HG03558 (cell line): ENCODE data around the gene GNAT1.

Source experiments
- ATAC-seq: cut with Tn5 transposase; IDR thresholded peaks from one replicate; pipeline ENCODE4 v1.9.1; 2021; ENCODE audit warnings: moderate number of reproducible peaks; ENCODE audit not compliant: unreplicated experiment; ENCODE audit errors: extremely low read depth

Gene GNAT1

DNA sequence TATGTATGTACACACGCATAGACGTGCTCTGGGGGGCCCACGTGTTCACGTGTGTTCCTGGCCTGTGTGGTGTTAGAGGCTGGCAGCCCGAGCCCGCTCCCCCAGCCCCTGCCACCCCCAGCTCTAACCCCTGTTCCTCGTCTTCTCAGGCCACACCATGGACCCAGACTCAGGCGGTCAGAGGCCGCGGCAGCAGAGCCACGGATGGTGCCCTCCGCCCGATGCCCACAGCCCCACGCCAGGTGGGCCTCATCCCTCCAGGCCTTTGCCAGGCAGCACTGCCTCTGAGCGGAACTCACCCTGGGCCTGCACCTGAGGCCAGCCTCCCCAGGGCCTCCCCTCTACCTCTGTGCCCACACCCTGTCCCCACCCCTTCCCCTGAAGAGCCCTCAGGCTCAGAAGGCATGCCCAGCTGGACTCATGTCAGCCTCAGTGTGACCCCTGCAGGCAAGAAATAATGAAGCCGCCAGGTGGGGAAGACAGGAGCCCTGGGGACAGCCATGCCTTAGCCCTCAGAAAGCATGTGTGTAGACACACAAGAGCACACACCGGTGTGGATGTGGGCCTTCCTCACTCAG is 16.4 kb upstream of the GNAT1 start:
- ATAC-seq: no peak

DNA sequence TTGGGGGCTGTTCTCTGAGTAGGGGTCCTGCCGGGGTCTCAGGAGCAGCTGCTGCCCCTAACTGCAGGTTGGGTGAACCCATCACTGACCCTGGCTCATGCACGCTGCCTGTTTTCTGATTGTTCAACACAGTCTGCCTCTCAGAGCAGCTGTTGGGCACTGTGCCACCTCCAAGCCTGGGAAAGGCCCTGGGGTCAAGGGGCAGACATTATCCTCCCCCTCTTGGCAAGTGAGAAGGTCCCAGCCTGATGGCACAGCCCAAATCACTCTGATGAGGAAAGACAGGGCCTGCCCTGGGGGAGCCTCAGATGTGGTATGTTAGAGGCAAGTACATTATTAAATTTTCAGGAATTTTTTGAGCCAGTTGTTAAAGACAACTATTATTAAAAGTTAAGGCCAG is 14.1 kb upstream of the GNAT1 start:
- ATAC-seq: no peak

DNA sequence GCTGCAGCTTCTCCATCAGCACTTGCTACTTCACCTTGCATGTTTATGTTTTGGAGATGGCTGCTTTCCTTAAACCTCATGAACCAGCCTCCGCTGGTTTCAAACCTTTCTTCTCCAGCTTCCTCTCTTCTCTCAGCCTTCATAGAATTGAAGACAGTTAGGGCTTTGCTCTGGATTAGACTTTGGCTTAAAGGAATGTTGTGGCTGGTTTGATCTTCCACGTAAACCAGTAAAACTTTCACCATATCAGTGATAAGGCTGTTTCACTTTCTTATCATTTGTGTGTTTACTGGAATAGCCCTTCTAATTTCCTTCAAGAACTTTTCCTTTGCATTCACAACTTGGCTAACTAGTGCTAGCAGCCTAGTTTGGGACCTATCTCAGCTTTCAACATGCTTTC is 11.7 kb upstream of the GNAT1 start:
- ATAC-seq: no peak

DNA sequence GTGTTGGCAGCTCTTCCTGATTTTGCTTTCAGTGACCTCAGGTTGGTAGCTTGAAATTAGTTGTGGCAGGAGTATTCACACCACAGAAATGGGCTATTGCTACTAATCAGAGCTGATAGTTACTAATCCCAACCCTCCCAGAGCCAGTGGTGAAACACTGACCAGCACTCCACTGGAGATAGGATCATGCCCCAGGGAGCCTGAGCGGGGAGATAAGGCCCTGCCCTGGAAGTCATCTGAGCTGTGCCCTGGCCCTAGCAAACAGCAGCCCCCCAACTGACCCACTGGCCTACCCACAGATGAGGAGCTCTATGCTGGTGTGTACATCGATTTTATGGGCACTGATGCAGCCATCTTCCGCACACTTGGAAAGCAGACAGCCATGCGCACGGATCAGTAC is 9.4 kb upstream of the GNAT1 start:
- ATAC-seq: no peak

DNA sequence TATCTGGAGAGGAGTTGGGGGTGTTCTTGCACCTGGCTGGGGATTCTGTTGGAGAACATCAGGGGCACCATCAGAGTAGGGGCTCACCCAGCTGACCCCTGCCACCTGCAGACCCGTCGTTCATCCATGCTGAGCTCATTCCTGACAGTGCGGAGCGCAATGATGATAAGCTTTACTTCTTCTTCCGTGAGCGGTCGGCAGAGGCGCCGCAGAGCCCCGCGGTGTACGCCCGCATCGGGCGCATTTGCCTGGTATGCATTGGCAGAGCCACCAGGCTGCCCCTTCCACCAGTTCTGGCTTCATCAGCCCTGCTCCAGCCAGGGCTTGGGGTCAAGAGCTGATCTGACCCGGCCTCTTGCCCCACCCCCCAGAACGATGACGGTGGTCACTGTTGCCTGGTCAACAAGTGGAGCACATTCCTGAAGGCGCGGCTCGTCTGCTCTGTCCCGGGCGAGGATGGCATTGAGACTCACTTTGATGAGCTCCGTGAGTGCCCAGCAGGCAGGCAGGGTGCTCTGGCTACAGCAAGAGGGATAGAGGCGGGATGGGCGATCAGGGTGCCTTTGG is 8.8 kb upstream of the GNAT1 start:
- no peak for ATAC-seq

DNA sequence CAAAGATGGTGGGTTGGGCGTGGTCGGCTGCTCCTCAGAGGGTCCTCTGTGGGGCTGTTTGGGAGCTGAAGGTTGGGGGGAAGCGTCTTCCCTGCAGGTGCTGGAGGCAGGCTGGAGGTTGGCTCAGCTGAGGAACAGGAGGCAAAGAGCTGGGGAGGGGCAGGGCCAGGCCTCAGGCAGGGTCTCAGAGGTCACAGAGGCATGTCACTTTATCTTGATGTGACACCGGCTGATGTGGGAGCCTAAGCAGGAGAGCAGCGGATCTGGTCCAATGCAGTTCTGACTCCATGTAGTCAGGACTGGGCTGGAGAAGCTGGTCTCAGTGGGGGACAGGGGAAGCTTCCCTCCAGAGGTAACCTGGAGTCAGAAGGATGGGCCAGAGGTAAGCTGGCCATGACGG is 7.7 kb upstream of the GNAT1 start:
- no peak for ATAC-seq

DNA sequence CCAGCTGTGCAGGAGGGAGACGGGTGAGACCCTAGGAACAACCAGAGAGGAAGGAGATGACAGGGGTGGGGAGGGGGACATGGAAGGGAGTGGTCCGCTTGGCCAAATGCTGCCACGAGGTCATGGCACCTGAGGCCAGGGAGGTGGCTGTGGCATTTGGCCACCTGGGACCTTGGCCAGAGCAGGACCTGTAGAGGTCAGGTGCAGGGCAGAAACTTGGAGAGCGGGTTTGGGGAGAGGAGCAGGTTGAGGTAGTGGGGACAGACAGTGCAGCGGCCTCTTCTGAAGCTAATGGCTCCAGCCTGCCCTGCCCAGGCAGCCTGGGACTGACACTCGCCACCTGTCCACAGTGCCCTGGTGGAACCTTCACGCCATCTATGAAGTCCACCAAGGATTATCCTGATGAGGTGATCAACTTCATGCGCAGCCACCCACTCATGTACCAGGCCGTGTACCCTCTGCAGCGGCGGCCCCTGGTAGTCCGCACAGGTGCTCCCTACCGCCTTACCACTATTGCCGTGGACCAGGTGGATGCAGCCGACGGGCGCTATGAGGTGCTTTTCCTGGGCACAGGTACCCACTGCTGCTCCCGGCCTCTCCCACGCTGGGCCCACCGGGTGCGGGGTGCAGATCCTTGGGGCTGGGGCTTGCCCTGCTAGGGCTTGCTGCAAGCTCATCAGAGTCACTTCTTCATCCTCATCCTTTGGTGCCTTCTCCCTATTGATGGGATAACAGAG is 7.0 kb upstream of the GNAT1 start:
- no peak for ATAC-seq

DNA sequence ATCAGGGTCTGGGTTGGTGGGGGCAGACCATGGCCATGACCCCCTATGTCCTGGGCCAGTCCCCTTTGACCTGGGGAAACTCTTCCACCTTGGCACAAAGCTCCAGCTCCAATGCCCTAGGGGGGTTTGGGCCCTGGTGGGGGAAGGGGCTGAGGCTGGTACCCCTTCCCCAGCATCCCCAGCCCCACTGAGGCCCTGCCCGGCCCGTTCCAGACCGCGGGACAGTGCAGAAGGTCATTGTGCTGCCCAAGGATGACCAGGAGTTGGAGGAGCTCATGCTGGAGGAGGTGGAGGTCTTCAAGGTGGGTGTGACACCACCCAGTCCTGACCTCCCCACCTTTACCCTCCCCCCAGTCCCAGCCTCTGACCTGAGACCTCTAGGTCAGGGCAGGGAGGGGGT is 6.2 kb upstream of the GNAT1 start:
- ATAC-seq: no peak

DNA sequence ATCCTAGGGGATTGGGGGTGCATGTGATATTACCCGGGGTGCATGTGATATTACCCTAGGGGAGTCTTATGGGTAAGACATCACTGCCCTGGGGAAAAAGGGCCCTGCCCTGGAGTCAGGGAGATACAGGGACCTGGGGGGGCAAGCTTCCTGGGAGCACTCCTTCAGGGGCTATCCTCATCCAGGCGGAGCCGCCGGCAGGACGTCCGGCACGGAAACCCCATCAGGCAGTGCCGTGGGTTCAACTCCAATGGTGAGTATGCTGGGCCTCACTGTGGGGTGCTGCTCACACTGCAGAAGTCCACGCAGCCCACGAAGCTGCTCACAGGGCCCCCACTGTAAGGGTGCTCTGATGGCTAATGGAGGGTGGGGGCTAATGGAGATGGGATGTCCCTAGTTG is 5.3 kb upstream of the GNAT1 start:
- ATAC-seq: no peak

DNA sequence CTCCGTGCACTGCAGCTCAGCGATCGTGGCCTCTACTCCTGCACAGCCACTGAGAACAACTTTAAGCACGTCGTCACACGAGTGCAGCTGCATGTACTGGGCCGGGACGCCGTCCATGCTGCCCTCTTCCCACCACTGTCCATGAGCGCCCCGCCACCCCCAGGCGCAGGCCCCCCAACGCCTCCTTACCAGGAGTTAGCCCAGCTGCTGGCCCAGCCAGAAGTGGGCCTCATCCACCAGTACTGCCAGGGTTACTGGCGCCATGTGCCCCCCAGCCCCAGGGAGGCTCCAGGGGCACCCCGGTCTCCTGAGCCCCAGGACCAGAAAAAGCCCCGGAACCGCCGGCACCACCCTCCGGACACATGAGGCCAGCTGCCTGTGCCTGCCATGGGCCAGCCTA is 3.7 kb upstream of the GNAT1 start:
- ATAC-seq: no peak

DNA sequence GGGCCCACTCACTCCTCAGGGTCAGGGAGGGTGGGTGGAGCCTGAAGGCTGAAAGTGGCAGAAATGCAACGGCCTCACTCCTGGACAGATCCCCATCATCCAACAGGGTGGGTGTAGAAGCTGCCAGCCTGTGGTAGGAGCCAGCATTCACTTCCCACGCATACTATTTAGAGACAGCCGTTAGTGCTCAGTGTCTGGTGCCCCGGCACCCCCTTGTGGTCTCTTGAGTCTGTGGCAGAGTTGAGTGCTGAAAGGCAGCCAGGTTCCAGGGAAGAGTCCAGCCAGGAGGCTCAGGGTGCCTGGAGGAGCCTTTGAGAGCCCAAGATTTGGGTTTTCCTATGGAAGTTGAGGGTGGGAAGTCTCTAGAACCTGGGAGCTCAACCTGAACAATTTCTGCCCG is 2.1 kb upstream of the GNAT1 start:
- ATAC-seq: no peak

DNA sequence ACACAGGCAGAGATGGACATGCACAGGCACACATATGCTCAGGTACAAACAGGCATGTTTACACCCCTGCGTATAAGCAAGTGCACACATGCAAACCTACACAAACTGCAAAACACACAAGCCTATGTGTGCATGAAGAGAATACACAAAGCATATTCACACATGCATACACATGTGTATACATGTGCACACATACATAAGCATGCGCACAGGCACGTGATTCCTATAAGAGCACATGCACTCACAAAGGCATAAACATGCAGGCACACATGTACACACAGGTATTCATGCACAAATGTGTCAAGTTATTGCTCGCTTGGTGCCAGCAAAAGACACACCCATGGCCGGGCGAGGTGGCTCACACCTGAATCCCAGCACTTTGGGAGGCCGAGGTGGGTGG is 1.4 kb upstream of the GNAT1 start:
- ATAC-seq: no peak

DNA sequence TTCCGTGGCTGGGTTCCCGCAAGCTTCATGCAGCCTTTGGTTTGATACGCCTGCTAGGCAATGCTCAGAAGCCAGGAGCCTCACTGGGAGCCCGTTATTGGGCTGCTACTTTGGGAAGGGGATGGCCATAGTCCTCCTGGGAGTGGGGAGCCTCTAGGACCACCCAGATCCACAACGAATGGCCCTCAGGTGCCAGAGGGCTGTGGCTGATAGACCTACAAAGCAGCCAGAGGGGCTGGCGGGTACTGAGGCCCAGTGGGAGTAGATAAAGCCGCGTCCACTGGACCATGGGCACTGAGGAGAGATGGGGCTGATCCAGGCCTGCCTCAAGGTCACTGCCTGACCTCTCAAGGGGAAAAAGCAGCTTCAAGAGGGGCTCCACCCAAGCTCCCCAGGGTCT is 714 bp downstream of the GNAT1 start:
- ATAC-seq: no peak

DNA sequence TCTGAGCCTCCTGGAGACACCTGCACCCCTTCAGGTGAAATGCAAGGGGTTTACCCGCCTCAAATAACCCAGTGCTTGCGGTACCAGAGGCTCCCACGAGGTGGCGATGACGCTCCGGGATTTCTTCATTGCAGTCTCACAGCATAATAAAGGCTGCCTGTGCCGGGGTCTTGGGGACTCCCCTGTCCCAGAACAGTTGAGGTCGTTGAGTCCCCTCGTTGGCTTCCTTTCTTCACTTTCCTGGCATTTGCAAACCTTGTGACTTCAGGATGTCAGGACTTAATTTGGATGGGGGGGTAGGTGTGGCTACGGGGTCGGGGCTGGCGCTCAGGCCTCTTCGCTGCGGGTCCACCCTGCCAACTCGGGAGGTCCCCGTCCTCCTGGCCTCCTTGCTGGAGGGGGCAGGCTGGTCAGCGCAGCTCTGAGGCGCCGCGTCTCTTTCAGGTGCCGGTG is 1.3 kb downstream of the GNAT1 start:
- ATAC-seq: no peak

DNA sequence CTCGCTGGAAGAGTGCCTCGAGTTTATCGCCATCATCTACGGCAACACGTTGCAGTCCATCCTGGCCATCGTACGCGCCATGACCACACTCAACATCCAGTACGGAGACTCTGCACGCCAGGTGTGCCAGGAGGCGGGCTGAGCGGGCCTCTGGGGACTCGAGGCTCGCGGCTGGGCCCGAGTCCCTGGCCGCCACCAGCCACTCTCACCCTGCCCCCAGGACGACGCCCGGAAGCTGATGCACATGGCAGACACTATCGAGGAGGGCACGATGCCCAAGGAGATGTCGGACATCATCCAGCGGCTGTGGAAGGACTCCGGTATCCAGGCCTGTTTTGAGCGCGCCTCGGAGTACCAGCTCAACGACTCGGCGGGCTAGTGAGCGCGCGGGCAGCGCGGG is 1.9 kb downstream of the GNAT1 start:
- no peak for ATAC-seq

DNA sequence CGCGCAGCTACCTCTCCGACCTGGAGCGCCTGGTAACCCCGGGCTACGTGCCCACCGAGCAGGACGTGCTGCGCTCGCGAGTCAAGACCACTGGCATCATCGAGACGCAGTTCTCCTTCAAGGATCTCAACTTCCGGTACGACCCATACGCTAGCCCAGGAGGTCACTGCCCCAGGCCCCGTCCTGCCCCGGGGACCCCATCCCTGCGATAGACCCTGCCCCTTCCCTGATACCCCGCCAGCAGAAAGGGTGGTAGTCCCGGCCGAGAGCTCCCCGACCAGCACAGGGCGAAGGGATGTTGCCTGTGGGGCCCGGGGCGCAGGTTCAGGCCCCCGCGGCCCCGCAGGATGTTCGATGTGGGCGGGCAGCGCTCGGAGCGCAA is 2.3 kb downstream of the GNAT1 start:
- no peak for ATAC-seq

DNA sequence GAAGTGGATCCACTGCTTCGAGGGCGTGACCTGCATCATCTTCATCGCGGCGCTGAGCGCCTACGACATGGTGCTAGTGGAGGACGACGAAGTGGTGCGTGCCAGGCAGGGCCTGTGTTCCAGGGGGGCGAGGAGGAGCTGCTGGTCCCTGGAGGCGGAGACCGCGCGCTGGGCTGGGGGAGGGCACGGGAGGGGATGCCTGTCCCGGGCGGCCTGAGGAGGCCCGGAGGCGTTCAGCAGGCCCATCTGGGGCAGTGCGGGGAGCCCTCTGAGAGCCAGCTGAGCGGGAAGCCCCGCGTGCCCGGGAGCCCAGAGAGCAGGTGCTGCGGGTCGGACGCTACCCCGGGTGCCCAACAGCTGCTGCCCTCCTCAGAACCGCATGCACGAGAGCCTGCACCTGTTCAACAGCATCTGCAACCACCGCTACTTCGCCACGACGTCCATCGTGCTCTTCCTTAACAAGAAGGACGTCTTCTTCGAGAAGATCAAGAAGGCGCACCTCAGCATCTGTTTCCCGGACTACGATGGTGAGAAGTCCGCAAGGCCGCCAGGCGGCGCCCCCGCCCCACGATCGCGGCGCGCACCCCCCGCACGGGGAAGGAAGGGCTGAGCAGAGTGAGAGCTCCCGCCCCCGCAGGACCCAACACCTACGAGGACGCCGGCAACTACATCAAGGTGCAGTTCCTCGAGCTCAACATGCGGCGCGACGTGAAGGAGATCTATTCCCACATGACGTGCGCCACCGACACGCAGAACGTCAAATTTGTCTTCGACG is 2.9 kb downstream of the GNAT1 start:
- ATAC-seq: no peak

DNA sequence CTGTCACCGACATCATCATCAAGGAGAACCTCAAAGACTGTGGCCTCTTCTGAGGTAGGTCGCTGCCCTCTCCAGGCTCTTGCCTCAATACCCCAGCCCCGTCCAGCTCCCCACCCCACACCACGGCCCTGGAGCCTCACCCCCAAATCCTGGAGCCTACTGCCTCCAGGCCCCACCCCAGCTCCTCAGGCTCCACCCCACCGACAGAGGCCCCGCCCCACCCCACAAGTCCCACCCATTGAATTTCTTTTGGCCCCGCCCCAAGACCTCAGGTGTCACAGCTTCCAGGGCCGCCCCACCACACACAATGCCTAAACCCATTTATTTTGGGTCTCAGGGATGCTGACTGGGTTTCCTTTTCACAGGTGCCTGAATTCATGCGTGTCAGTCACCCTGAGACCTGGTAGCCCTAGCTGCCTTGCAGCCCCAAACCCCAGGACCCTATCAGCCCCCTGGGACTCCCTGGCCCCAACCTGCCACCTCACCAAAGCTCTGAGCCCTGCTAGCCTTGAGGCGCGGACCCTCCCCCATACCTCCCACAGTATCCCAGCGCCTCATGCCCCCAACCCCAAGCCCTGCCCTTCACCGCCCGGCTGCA is 3.6 kb downstream of the GNAT1 start:
- ATAC-seq: no peak

DNA sequence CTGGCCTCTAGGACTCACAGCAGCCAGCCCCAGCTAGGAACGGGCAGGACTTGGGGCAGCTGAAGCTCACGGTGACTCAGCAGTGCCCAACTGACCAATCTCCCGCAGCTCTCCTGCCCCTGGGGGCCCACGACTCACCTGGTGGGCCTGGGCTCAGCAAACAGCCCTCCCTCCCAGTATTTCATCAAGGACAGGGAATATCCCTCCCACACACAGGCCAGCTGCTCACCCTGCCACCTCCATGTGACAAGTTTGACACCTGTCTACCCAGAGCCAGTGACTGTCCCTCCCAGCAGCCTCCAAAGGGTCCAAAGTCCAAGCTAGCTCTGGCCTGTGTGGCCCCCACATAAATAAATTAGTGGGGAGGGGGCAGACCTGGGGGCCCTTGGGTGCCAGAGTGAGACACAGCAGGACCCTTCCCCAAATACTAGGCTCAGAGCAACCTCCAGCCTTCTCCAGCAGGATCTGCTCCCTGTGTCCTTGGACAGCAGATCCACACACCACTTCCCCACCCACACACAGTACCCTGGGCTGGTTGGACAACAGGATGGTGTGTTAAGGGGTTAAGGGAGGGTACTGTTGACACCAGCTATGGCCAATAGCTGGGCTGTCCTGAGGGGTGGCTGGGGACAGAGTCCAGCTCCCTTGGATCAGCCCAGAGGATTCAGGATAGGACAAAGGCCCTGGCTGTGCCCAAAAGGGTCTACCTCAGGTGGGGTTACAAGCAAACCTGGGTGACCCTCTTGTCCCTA is 4.3 kb downstream of the GNAT1 start:
- ATAC-seq: no peak

DNA sequence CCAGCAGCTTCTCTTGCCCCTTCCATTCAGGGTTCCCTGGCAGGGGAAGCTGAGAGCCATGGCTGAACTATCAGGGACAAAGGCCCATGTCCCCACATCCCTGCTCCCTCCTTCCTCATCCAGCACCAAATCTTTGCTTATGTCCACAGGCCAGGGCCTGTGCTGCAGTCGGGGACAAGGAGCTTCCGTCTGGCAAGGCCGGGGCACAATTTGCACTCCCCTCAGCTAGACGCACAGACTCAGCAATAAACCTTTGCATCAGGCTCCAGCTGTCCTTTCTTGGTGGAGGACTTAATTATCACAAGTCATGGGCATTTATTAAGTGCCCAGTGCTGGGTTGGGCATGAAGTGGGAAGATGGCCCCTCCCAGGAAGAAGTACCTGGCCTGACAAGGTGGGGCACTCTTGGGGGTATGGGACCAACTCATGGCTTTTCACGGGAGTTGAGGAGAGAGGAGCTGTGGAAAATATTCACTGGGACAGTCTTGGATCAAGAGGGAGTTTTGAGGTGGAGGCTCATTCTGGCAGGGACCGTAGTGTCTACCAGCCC is 4.9 kb downstream of the GNAT1 start:
- no peak for ATAC-seq
